GM23338 (cell line): Measurements from ENCODE around the gene DNAJB8. TPM values are rescaled to one million over a fixed set of nuclear protein-coding genes. Genes with fewer than 3 reads are reported as not detected.

Experiments used
- ATAC-seq: fragments of 200-7000 bp; cut with Tn5 transposase; 3 replicates; pipeline ENCODE4 v1.9.1; 2020
- DNase-seq: peaks from one replicate; pipeline ENCODE4 v3.0.0-alpha.2; 2015; ENCODE audit warnings: low spot score
- H2AFZ ChIP-seq: fragments of 200-600 bp; sonication (generic); 2 replicates; pipeline ENCODE4 v1.8.0; 2016; ENCODE audit warnings: antibody characterized with exemption, mild to moderate bottlenecking, moderate library complexity
- H3F3A ChIP-seq: fragments of 200-600 bp; sonication (generic); replicated peaks from 2 replicates; pipeline ENCODE4 v1.8.0; 2017; ENCODE audit warnings: antibody characterized with exemption, mixed run types, low read depth
- H3K27ac ChIP-seq: fragments of 200-600 bp; sonication (generic); 2 replicates; pipeline ENCODE4 v1.6.1; 2016; ENCODE audit warnings: low read depth
- H3K27me3 ChIP-seq: fragments of 200-600 bp; sonication (generic); 2 replicates; pipeline ENCODE4 v1.8.0; 2016; ENCODE audit warnings: mild to moderate bottlenecking, mixed run types, moderate library complexity; ENCODE audit not compliant: insufficient read depth
- H3K36me3 ChIP-seq: fragments of 200-600 bp; sonication (generic); 2 replicates; pipeline ENCODE4 v1.8.0; 2016; ENCODE audit warnings: mild to moderate bottlenecking; ENCODE audit not compliant: insufficient read depth
- H3K4me1 ChIP-seq: fragments of 200-600 bp; sonication (generic); 2 replicates; pipeline ENCODE4 v1.8.0; 2016; ENCODE audit warnings: mild to moderate bottlenecking, moderate library complexity; ENCODE audit not compliant: insufficient read depth
- H3K4me2 ChIP-seq: fragments of 200-600 bp; sonication (generic); 2 replicates; pipeline ENCODE4 v1.7.1; 2017; ENCODE audit warnings: mixed run types
- H3K4me3 ChIP-seq: fragments of 200-600 bp; sonication (generic); 2 replicates; pipeline ENCODE4 v1.6.1; 2016; ENCODE audit warnings: mixed run types
- H3K79me2 ChIP-seq: fragments of 200-600 bp; sonication (generic); replicated peaks from 2 replicates; pipeline ENCODE4 v1.8.0; 2017; ENCODE audit warnings: mild to moderate bottlenecking; ENCODE audit not compliant: insufficient read depth
- H3K9me2 ChIP-seq: fragments of 200-600 bp; sonication (generic); 2 replicates; pipeline ENCODE4 v1.8.0; 2017; ENCODE audit not compliant: insufficient read depth
- H4K20me1 ChIP-seq: fragments of 200-600 bp; sonication (generic); replicated peaks from 2 replicates; pipeline ENCODE4 v1.8.0; 2017; ENCODE audit warnings: mild to moderate bottlenecking; ENCODE audit not compliant: insufficient read depth
- H3K27ac Mint-ChIP-seq: 2 replicates; pipeline ENCODE4 v1.8.0; 2020; ENCODE audit warnings: inconsistent platforms, mild to moderate bottlenecking, moderate library complexity, mixed read lengths
- H3K27me3 Mint-ChIP-seq: 3 replicates; pipeline ENCODE4 v1.8.0; 2022; ENCODE audit warnings: low read depth, mild to moderate bottlenecking, moderate library complexity, mixed read lengths, inconsistent platforms; ENCODE audit not compliant: insufficient read depth, poor library complexity
- H3K36me3 Mint-ChIP-seq: 3 replicates; pipeline ENCODE4 v1.8.0; 2021; ENCODE audit warnings: low read depth, mild to moderate bottlenecking, inconsistent platforms, moderate library complexity, mixed read lengths
- H3K4me1 Mint-ChIP-seq: 3 replicates; pipeline ENCODE4 v1.8.0; 2020; ENCODE audit warnings: mild to moderate bottlenecking, inconsistent platforms, mixed read lengths
- H3K4me3 Mint-ChIP-seq: 3 replicates; pipeline ENCODE4 v1.8.0; 2021; ENCODE audit warnings: moderate library complexity, mild to moderate bottlenecking, inconsistent platforms, mixed read lengths
- H3K9me3 Mint-ChIP-seq: 3 replicates; pipeline ENCODE4 v1.8.0; 2020; ENCODE audit warnings: moderate library complexity, mild to moderate bottlenecking, inconsistent platforms, mixed read lengths
- CREB1 ChIP-seq: fragments of 250-450 bp; sonication (Bioruptor Pico); IDR thresholded peaks from 2 replicates; pipeline ENCODE4 v1.5.0; 2020; ENCODE audit warnings: low read depth, mild to moderate bottlenecking, moderate library complexity
- EZH2 ChIP-seq: fragments of 200-600 bp; sonication (generic); IDR thresholded peaks from one replicate; pipeline ENCODE4 v1.8.0; 2017; ENCODE audit warnings: antibody characterized with exemption, mild to moderate bottlenecking, low read depth; ENCODE audit not compliant: unreplicated experiment
- EZH2phosphoT487 ChIP-seq: fragments of 200-600 bp; sonication (generic); IDR thresholded peaks from one replicate; pipeline ENCODE4 v1.8.1; 2018; ENCODE audit warnings: antibody characterized with exemption; ENCODE audit not compliant: unreplicated experiment
- JUNB ChIP-seq: IDR thresholded peaks from one replicate; pipeline ENCODE4 v1.6.1; 2016; ENCODE audit warnings: antibody characterized with exemption; ENCODE audit not compliant: unreplicated experiment
- NANOG ChIP-seq: IDR thresholded peaks from 2 replicates; pipeline ENCODE4 v1.6.1; 2016; ENCODE audit warnings: antibody characterized with exemption, borderline replicate concordance
- POLR2AphosphoS5 ChIP-seq: IDR thresholded peaks from 2 replicates; pipeline ENCODE4 v1.6.1; 2016; ENCODE audit warnings: antibody characterized with exemption, low read depth
- REST ChIP-seq: IDR thresholded peaks from one replicate; pipeline ENCODE4 v1.6.1; 2018; ENCODE audit warnings: antibody characterized with exemption; ENCODE audit not compliant: unreplicated experiment
- STAT1 ChIP-seq: IDR thresholded peaks from one replicate; pipeline ENCODE4 v1.6.1; 2016; ENCODE audit warnings: antibody characterized with exemption; ENCODE audit not compliant: unreplicated experiment
- ZNF114 ChIP-seq: fragments of 250-450 bp; sonication (Bioruptor Pico); IDR thresholded peaks from 2 replicates; pipeline ENCODE4 v1.5.0; 2020; ENCODE audit warnings: mild to moderate bottlenecking, moderate library complexity
- ZNF331 ChIP-seq: fragments of 250-450 bp; sonication (Bioruptor Pico); IDR thresholded peaks from 2 replicates; pipeline ENCODE4 v1.5.0; 2020; ENCODE audit warnings: low read depth, mild to moderate bottlenecking, moderate library complexity
- ZNF462 ChIP-seq: fragments of 250-450 bp; sonication (Bioruptor Pico); IDR thresholded peaks from 2 replicates; pipeline ENCODE4 v1.5.0; 2020; ENCODE audit warnings: mild to moderate bottlenecking, moderate library complexity
- polyA plus RNA-seq: library from polyadenylated mRNA; unstranded; fragments of >200 nt; fragmentation: Nextera tagmentation; extraction: Ambion mirVana; gene quantifications from 2 replicates; pipeline ENCODE4 v1.2.1, GENCODE V29; 2016
- total RNA-seq: library from RNA; depleted of rRNA; stranded (reverse); fragments of >200 nt; shearing (Covaris generic); gene quantifications from 2 replicates; pipeline ENCODE4 v1.2.3, GENCODE V29; 2014
- TF ChIP-seq, protein P1 (sequence below), 2 experiments: fragments of 200-600 bp in 1 of 2; sonication (generic) in 1 of 2; conservative IDR thresholded peaks; 2 replicates each; pipeline versions ENCODE4 v1.5.1 to v1.6.1; 2016 to 2017; ENCODE audit warnings: antibody characterized with exemption in 2 of 2, low read depth in 2 of 2, mild to moderate bottlenecking in 2 of 2, moderate library complexity in 1 of 2
- TF ChIP-seq, protein P2 (sequence below): IDR thresholded peaks from 2 replicates; pipeline ENCODE4 v1.6.1; 2016; ENCODE audit warnings: antibody characterized with exemption

Gene DNAJB8
- total and polyA plus RNA-seq, 2 experiments from 2014 or later, result not detected

DNA sequence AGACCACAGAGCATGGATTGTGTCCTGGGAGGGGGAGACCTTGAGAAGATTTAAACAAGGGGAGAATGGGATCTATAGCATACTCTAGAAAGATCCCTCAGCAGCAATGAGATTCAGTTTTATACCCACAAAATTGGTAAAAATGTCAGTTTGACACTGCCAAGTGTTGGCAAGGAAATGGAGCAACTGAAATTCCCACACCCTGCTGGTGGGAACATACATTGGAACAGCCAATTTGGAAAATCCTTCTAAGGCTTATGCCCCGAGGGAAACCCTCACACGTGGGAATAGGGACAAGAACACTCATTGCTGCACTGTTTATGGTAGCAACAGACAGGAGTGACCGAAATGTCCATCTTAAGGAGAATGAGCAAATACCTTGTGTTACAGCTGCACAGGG is 5.0 kb upstream of the DNAJB8 start:
- peaks cover 20% of the 10 kb centered on the region for H3K4me1 ChIP-seq
- TF ChIP-seq STAT1 (no peak), EZH2phosphoT487 (no peak), ZNF114 (CRISPR knock-in tag) (no peak), REST (no peak), JUNB (no peak), NANOG (no peak), POLR2AphosphoS5 (no peak), EZH2 (no peak), ZNF331 (no peak), ZNF462 (CRISPR knock-in tag) (no peak), CREB1 (CRISPR knock-in tag) (no peak)
- TF ChIP-seq, protein P1, sequence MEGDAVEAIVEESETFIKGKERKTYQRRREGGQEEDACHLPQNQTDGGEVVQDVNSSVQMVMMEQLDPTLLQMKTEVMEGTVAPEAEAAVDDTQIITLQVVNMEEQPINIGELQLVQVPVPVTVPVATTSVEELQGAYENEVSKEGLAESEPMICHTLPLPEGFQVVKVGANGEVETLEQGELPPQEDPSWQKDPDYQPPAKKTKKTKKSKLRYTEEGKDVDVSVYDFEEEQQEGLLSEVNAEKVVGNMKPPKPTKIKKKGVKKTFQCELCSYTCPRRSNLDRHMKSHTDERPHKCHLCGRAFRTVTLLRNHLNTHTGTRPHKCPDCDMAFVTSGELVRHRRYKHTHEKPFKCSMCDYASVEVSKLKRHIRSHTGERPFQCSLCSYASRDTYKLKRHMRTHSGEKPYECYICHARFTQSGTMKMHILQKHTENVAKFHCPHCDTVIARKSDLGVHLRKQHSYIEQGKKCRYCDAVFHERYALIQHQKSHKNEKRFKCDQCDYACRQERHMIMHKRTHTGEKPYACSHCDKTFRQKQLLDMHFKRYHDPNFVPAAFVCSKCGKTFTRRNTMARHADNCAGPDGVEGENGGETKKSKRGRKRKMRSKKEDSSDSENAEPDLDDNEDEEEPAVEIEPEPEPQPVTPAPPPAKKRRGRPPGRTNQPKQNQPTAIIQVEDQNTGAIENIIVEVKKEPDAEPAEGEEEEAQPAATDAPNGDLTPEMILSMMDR (conservative IDR thresholded peaks at IDR 0.05; ENCODE audit: low read depth in 2 of 2), result no peak
- TF ChIP-seq, protein P2, sequence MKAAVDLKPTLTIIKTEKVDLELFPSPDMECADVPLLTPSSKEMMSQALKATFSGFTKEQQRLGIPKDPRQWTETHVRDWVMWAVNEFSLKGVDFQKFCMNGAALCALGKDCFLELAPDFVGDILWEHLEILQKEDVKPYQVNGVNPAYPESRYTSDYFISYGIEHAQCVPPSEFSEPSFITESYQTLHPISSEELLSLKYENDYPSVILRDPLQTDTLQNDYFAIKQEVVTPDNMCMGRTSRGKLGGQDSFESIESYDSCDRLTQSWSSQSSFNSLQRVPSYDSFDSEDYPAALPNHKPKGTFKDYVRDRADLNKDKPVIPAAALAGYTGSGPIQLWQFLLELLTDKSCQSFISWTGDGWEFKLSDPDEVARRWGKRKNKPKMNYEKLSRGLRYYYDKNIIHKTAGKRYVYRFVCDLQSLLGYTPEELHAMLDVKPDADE, result no peak
- peaks cover 22% of the 10 kb centered on the region for H3K4me1 Mint-ChIP-seq
- no peak for DNase-seq
- ATAC-seq, result no peak
- H3K4me3 Mint-ChIP-seq, result no peak overlapping the region; the same call in 2 of the 3 replicates
- H2AFZ ChIP-seq, result no peak overlapping the region
- no peaks in the 10 kb centered on the region for H3K9me2 ChIP-seq
- no peaks in the 10 kb centered on the region for H3K36me3 Mint-ChIP-seq
- H3K36me3 ChIP-seq, result no peaks in the 10 kb centered on the region
- no peak overlapping the region for H3K4me2 ChIP-seq
- H3F3A ChIP-seq, result 0 out of 2 replicates have a peak, but pooled peaks cover 7% of the 10 kb centered on the region
- H3K27ac Mint-ChIP-seq, result no peak overlapping the region
- H3K79me2 ChIP-seq, result no peaks in the 10 kb centered on the region
- H3K4me3 ChIP-seq, result no peak overlapping the region
- no peak overlapping the region for H3K27ac ChIP-seq
- H4K20me1 ChIP-seq, result 0 out of 2 replicates have a peak, but pooled peaks cover 3% of the 10 kb centered on the region
- H3K27me3 Mint-ChIP-seq, result peaks cover 57% of the 10 kb centered on the region
- peaks cover 56% of the 10 kb centered on the region for H3K27me3 ChIP-seq
- no peaks in the 10 kb centered on the region; the same call in 1 of the 3 replicates for H3K9me3 Mint-ChIP-seq
